ENCODE measurements around the gene ATP10A.

GRCh38 chr15:25742776-25743547, 120.2 kb downstream of the ATP10A start:
- no peak for TF ChIP-seq POLR2A (IDR thresholded peaks at IDR 0.05)
- TF ChIP-seq EP300 (IDR thresholded peaks at IDR 0.05), result no peak
- TF ChIP-seq CTCF (IDR thresholded peaks at IDR 0.05), result no peak

Data from ovary (tissue), 3 donors.